K562 (cell line): ENCODE results near the gene CD93. TPM values are rescaled to one million over a fixed set of nuclear protein-coding genes. Genes with fewer than 3 reads are reported as not detected.

Source experiments
- ASH1L ChIP-seq: fragments of 450-650 bp; IDR thresholded peaks from 2 replicates; pipeline ENCODE4 v1.6.1; 2018; ENCODE audit warnings: borderline replicate concordance, mild to moderate bottlenecking, low read depth; ENCODE audit not compliant: partially characterized antibody
- CHAMP1 ChIP-seq: fragments of 450-650 bp; IDR thresholded peaks from 2 replicates; pipeline ENCODE4 v1.6.1; 2016; ENCODE audit warnings: mild to moderate bottlenecking
- ERF ChIP-seq: fragments of 450-650 bp; formaldehyde crosslinking; IDR thresholded peaks from 2 replicates; pipeline ENCODE4 v1.4.0; 2020; ENCODE audit warnings: mild to moderate bottlenecking, mixed read lengths
- GTF2A2 ChIP-seq: IDR thresholded peaks from 2 replicates; pipeline ENCODE4 v1.6.1; 2016; ENCODE audit warnings: mild to moderate bottlenecking, missing genetic modification characterization, missing compliant biosample characterization
- HLTF ChIP-seq: fragments of 450-650 bp; IDR thresholded peaks from 2 replicates; pipeline ENCODE4 v1.6.1; 2016
- HSF4 ChIP-seq: fragments of 250-450 bp; sonication (Bioruptor Pico); IDR thresholded peaks from 2 replicates; pipeline ENCODE4 v2.1.2; 2022; ENCODE audit warnings: mild to moderate bottlenecking, moderate library complexity, borderline replicate concordance
- JUN ChIP-seq, 2 experiments: sonication (generic) in 1 of 2; formaldehyde crosslinking in 1 of 2; IDR thresholded peaks; 2 replicates each; pipeline versions ENCODE4 v1.6.1 to v1.8.0; 2012 to 2022; ENCODE audit warnings: borderline replicate concordance in 2 of 2, mild to moderate bottlenecking in 2 of 2, improper control_type of control experiment in 1 of 2, low read depth in 1 of 2, low read length in 1 of 2, missing genetic modification reagents in 1 of 2
- MEIS2 ChIP-seq: fragments of 450-650 bp; IDR thresholded peaks from 2 replicates; pipeline ENCODE4 v1.6.1; 2014; ENCODE audit warnings: mild to moderate bottlenecking; ENCODE audit not compliant: partially characterized antibody
- MTA2 ChIP-seq: fragments of 450-650 bp; IDR thresholded peaks from 2 replicates; pipeline ENCODE4 v1.6.1; 2016; ENCODE audit warnings: low read depth
- PHB2 ChIP-seq: fragments of 450-650 bp; IDR thresholded peaks from 2 replicates; pipeline ENCODE4 v1.6.1; 2017; ENCODE audit warnings: low read depth
- SAFB2 ChIP-seq: fragments of 200-400 bp; formaldehyde crosslinking; IDR thresholded peaks from 2 replicates; pipeline ENCODE4 v1.6.1; 2018; ENCODE audit warnings: borderline replicate concordance, low read length, low read depth, moderate library complexity; ENCODE audit not compliant: severe bottlenecking
- SMAD2 ChIP-seq: fragments of 150-350 bp; IDR thresholded peaks from 2 replicates; pipeline ENCODE4 v1.6.1; 2014; ENCODE audit warnings: low read depth, mild to moderate bottlenecking, low read length
- SRSF3 ChIP-seq: fragments of 200-400 bp; formaldehyde crosslinking; IDR thresholded peaks from 2 replicates; pipeline ENCODE4 v1.6.1; 2016; ENCODE audit warnings: mild to moderate bottlenecking, low read length, moderate library complexity; ENCODE audit not compliant: insufficient read depth
- STAT5A ChIP-seq: IDR thresholded peaks from 2 replicates; pipeline ENCODE4 v1.6.1; 2012; ENCODE audit warnings: low read length, inconsistent platforms, borderline replicate concordance
- ZBTB1 ChIP-seq: sonication (generic); formaldehyde crosslinking; IDR thresholded peaks from 2 replicates; pipeline ENCODE4 v1.8.1; 2023; ENCODE audit warnings: missing genetic modification reagents, low read depth, mild to moderate bottlenecking, borderline replicate concordance
- ZFP30 ChIP-seq: fragments of 250-450 bp; sonication (Bioruptor Pico); IDR thresholded peaks from 2 replicates; pipeline ENCODE4 v1.8.0; 2022; ENCODE audit warnings: moderate library complexity, mild to moderate bottlenecking, inconsistent platforms, borderline replicate concordance
- ZNF655 ChIP-seq: fragments of 250-450 bp; sonication (Bioruptor Pico); IDR thresholded peaks from 2 replicates; pipeline ENCODE4 v1.5.0; 2021
- polyA plus RNA-seq, 8 experiments: library from polyadenylated mRNA; depleted of rRNA in 4 of 8; stranded (reverse) in 5 of 8; unstranded in 3 of 8; fragments of >200 nt; fragmentation: Nextera tagmentation in 2 of 8; fragmentation: Illumina TruSeq in 1 of 8; extraction: Ambion mirVana in 2 of 8; extraction: Trizol in 1 of 8; gene quantifications; 2 replicates each; pipeline versions ENCODE4 v1.2.1 to v1.2.3, GENCODE V29; 2011 to 2014; ENCODE audit warnings: inconsistent platforms in 1 of 8, missing spikeins in 1 of 8
- total RNA-seq, 7 experiments: library from RNA; depleted of rRNA in 6 of 7; stranded (reverse); fragments of >200 nt in 6 of 7; fragmentation: Illumina TruSeq in 2 of 7; extraction: Trizol in 2 of 7; gene quantifications; 2 replicates each; pipeline versions ENCODE4 v1.2.1 to v1.2.3, GENCODE V29; 2011 to 2021; ENCODE audit warnings: low replicate concordance in 1 of 7
- TF ChIP-seq, protein P1 (sequence below): sonication (generic); formaldehyde crosslinking; IDR thresholded peaks from 2 replicates; pipeline ENCODE4 v1.8.0; 2023; ENCODE audit warnings: mild to moderate bottlenecking, missing genetic modification reagents
- TF ChIP-seq, protein P2 (sequence below): fragments of 450-650 bp; IDR thresholded peaks from one replicate; pipeline ENCODE4 v1.6.1; 2018; ENCODE audit warnings: mild to moderate bottlenecking, moderate library complexity; ENCODE audit not compliant: partially characterized antibody

CD93 gene
- total and polyA plus RNA-seq, 9 of the 15 experiments (the other 6 are each of a cell fraction or from before 2014, with no cell fraction given): 0.03 to 0.20 (median 0.05) TPM

- TF ChIP-seq, protein P1, sequence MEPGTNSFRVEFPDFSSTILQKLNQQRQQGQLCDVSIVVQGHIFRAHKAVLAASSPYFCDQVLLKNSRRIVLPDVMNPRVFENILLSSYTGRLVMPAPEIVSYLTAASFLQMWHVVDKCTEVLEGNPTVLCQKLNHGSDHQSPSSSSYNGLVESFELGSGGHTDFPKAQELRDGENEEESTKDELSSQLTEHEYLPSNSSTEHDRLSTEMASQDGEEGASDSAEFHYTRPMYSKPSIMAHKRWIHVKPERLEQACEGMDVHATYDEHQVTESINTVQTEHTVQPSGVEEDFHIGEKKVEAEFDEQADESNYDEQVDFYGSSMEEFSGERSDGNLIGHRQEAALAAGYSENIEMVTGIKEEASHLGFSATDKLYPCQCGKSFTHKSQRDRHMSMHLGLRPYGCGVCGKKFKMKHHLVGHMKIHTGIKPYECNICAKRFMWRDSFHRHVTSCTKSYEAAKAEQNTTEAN (CRISPR knock-in tag): no peak
- no peak for TF ChIP-seq ZFP30 (CRISPR knock-in tag)
- TF ChIP-seq GTF2A2 (tag): no peak
- TF ChIP-seq HSF4 (CRISPR knock-in tag): no peak
- no peak for TF ChIP-seq HLTF
- TF ChIP-seq SRSF3: no peak
- peak; percentile 94 for TF ChIP-seq JUN (IDR thresholded peaks at IDR 0.05; ENCODE audit: borderline replicate concordance, low read depth, low read length)
- TF ChIP-seq JUN (CRISPR knock-in tag; IDR thresholded peaks at IDR 0.05; ENCODE audit: borderline replicate concordance): no peak
- 0 out of 2 replicates have a peak, but pooled peaks have one; percentile 46 for TF ChIP-seq PHB2
- TF ChIP-seq, protein P2, sequence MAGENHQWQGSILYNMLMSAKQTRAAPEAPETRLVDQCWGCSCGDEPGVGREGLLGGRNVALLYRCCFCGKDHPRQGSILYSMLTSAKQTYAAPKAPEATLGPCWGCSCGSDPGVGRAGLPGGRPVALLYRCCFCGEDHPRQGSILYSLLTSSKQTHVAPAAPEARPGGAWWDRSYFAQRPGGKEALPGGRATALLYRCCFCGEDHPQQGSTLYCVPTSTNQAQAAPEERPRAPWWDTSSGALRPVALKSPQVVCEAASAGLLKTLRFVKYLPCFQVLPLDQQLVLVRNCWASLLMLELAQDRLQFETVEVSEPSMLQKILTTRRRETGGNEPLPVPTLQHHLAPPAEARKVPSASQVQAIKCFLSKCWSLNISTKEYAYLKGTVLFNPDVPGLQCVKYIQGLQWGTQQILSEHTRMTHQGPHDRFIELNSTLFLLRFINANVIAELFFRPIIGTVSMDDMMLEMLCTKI: no peak
- no peak for TF ChIP-seq ZBTB1
- peak; percentile 42 for TF ChIP-seq MEIS2
- TF ChIP-seq SAFB2: no peak
- TF ChIP-seq STAT5A: peak; percentile 95
- TF ChIP-seq ASH1L: no peak
- TF ChIP-seq ERF (CRISPR knock-in tag): no peak
- TF ChIP-seq ZNF655 (CRISPR knock-in tag): no peak
- TF ChIP-seq SMAD2: no peak
- peak; percentile 80 for TF ChIP-seq MTA2
- no peak for TF ChIP-seq CHAMP1
These were observed 46.9 kb upstream of the CD93 start (continued) for GRCh38 chr20:23132930-23133559.
